ENCODE results near the gene TAX1BP3. TPM values are rescaled to one million over a fixed set of nuclear protein-coding genes. Genes with fewer than 3 reads are reported as not detected.

TAX1BP3 gene
- total and polyA plus RNA-seq, 2 of the 13 experiments (the other 11 are each of a cell fraction or from before 2014, with no cell fraction given): 16.7 to 45.1 TPM

- TF ChIP-seq ZNF609 (CRISPR knock-in tag; IDR thresholded peaks at IDR 0.05; ENCODE audit: borderline replicate concordance) (0 out of 2 replicates have a peak, but pooled peaks have one; percentile 20), KMT2A (CRISPR knock-in tag; IDR thresholded peaks at IDR 0.05) (no peak), FOSL2 (CRISPR knock-in tag; IDR thresholded peaks at IDR 0.05) (peak; percentile 94), ZNF234 (CRISPR knock-in tag; conservative IDR thresholded peaks at IDR 0.05) (no peak), ZNF709 (CRISPR knock-in tag; IDR thresholded peaks at IDR 0.05) (no peak; the same call in 1 of the 2 replicates), HOXD1 (CRISPR knock-in tag; IDR thresholded peaks at IDR 0.05) (no peak), RORA (CRISPR knock-in tag; IDR thresholded peaks at IDR 0.05) (peak; percentile 24; the same call in 1 of the 2 replicates), FIP1L1 (IDR thresholded peaks at IDR 0.05; ENCODE audit: borderline replicate concordance, insufficient read depth, low read depth, low read length) (no peak; the same call in 1 of the 2 replicates), ZBTB46 (CRISPR knock-in tag; IDR thresholded peaks at IDR 0.05; ENCODE audit: borderline replicate concordance) (no peak), HIVEP1 (CRISPR knock-in tag; IDR thresholded peaks at IDR 0.05) (no peak; the same call in 1 of the 2 replicates), ZNF737 (CRISPR knock-in tag; IDR thresholded peaks at IDR 0.05; ENCODE audit: borderline replicate concordance) (no peak), EHMT2 (IDR thresholded peaks at IDR 0.05; ENCODE audit: borderline replicate concordance, low read depth, low read length) (no peak), HNF4G (IDR thresholded peaks at IDR 0.05; ENCODE audit: borderline replicate concordance, low read depth, low read length) (no peak; the same call in 1 of the 2 replicates), HNF4G (CRISPR knock-in tag; IDR thresholded peaks at IDR 0.05; ENCODE audit: borderline replicate concordance, low read depth) (no peak)
- TF ChIP-seq, protein P1, sequence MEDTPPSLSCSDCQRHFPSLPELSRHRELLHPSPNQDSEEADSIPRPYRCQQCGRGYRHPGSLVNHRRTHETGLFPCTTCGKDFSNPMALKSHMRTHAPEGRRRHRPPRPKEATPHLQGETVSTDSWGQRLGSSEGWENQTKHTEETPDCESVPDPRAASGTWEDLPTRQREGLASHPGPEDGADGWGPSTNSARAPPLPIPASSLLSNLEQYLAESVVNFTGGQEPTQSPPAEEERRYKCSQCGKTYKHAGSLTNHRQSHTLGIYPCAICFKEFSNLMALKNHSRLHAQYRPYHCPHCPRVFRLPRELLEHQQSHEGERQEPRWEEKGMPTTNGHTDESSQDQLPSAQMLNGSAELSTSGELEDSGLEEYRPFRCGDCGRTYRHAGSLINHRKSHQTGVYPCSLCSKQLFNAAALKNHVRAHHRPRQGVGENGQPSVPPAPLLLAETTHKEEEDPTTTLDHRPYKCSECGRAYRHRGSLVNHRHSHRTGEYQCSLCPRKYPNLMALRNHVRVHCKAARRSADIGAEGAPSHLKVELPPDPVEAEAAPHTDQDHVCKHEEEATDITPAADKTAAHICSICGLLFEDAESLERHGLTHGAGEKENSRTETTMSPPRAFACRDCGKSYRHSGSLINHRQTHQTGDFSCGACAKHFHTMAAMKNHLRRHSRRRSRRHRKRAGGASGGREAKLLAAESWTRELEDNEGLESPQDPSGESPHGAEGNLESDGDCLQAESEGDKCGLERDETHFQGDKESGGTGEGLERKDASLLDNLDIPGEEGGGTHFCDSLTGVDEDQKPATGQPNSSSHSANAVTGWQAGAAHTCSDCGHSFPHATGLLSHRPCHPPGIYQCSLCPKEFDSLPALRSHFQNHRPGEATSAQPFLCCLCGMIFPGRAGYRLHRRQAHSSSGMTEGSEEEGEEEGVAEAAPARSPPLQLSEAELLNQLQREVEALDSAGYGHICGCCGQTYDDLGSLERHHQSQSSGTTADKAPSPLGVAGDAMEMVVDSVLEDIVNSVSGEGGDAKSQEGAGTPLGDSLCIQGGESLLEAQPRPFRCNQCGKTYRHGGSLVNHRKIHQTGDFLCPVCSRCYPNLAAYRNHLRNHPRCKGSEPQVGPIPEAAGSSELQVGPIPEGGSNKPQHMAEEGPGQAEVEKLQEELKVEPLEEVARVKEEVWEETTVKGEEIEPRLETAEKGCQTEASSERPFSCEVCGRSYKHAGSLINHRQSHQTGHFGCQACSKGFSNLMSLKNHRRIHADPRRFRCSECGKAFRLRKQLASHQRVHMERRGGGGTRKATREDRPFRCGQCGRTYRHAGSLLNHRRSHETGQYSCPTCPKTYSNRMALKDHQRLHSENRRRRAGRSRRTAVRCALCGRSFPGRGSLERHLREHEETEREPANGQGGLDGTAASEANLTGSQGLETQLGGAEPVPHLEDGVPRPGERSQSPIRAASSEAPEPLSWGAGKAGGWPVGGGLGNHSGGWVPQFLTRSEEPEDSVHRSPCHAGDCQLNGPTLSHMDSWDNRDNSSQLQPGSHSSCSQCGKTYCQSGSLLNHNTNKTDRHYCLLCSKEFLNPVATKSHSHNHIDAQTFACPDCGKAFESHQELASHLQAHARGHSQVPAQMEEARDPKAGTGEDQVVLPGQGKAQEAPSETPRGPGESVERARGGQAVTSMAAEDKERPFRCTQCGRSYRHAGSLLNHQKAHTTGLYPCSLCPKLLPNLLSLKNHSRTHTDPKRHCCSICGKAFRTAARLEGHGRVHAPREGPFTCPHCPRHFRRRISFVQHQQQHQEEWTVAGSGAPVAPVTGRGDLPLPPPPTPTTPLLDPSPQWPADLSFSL (CRISPR knock-in tag; IDR thresholded peaks at IDR 0.05): peak; percentile 63; the same call in 1 of the 2 replicates
Observed at GRCh38 chr17:3667366-3668278, 756 bp downstream of the TAX1BP3 start (continued).
